ENCODE results near the gene CASP10.

Gene CASP10

DNA sequence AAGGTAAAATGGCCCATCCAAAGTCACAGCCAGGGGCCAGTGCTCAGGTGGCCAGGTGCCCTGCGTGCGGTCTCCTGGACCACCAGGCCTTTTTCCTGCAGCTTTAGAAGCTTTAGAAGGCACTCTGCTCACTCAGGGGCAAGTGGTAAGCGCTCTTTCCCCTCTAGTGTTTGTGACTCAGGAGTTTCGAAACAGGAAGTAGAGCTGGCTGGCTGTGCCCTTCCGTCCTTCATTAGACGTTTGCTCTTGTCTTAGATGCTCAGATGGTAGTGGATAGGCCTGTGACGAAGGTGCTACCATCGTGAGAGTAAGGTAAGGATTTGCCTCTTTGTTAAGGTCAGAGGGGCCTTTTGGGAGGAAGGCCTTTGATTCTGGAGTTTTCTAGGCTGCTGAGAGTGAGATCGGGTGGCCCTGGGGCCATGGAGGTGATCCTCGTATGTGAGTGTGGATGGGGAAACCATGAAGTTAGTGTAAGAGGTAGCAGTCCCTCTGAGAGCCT, 77.4 kb downstream of the CASP10 start, which contains the start of gene CASP8:
Gene CASP8, plus strand, starts transcription at position 235 of the 499 bp plus-strand sequence. CDS start 5,951 bp downstream, outside the sequence.
- peak; percentile 21 for DNase-seq (ENCODE audit: low read depth)

DNA sequence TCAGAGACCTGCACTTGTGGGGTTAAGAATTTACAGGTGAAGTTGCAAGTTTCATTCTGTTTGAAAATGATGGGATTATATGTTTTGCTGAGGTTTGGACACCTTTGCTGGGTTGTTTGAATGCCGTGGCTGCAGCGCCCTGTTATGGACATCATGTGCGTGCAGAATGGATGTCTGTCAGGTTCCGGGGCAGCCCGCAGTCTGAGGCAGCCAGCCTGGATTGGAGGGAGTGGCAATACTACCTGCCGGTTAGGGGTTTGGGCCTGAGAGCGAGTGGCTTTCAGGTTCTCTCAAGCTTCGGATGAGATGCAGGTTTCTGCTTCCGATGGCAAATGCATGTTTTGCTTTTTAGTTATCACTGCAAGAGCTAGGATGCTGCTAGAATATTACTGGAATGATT, 78.5 kb downstream of the CASP10 start:
- DNase-seq (ENCODE audit: low read depth): no peak

DNA sequence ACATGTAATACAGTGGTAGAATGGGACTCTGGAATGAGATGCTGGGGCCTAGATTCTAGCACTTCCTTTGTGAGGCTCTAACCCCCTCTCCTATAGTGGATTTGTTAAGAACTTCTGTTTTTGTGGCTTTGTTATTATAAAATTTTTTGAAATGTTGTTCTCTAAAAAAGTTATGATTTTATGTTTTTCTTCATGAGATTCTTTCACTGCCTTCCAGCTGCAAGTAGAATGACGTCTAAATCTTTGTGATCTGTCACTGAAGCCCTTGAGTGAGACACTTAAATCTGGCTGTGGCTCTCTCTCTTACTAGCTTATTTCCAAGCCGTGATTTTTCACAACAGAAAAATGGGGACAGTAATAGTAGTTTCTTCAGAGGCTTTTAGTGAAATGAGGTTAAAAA, 79.0 kb downstream of the CASP10 start:
- no peak for DNase-seq (ENCODE audit: low read depth)

DNA sequence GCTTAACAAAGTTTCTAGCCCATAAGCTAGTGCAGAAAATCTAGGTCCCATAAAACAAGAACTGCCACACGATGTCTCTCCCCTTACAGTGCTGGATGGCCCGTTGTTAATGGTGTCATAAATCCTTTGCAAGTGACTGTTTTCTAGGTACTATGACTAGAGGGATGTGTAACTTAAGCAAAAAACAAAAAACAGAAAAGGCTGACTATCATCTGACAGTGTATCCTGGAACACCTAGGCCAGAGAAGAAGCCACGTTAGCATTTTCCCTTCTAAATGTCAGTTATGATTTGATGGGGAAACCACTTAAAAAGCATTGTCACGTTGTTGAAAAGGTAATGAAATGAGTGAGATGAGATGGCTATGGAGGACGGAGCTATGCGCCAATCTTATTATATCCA, 79.8 kb downstream of the CASP10 start:
- no peak for DNase-seq (ENCODE audit: low read depth)

DNA sequence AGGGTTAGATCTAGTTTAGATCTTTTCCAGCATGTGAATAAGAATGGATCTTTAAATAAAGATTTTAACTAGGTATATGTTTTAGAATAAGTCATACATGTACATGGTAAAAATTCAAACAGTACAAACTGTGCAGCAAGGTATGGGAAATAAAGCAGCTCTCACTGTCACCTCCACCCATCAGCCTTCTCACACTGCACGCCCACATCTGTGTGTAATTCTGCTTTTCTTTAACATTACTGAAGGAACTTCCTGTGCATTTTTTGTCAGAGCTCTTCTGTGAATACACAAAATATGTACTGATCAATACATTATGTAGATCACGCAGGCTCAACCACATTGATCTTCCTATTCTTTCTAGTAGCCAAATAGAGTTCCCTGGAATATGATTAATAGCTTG, 80.8 kb downstream of the CASP10 start:
- no peak for DNase-seq (ENCODE audit: low read depth)

DNA sequence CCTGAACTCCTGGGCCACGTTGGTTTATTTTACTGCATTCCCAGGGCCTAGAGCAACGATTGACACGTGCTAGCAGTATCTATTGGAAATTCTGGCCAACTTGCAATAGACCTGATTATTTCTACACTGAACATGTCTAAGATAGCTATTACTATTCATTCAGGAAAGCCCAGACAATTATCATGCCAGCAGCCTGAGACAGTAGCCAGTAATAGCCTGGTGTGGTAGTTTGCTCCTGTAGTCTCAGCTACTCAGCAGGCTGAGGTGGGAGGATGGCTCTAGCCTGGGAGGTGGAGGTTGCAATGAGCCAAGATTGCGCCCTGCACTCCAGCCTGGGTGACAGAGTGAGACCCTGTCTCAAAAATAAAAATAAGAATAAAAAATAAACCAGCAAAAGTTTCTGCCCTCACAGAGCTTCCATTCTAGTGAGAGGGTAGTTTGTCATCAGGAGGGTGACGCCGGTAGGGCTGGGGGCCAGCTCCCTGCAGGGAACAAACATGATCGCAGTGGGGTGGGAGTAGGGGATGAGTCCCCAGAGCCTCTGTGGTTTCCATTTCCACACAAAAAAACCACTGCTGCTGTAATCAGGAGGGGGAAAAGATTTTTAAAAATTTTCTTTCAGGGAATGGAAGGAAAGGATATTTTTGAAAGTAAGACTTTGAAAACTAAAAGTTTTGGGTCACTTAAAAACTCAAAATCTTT, 81.7 kb downstream of the CASP10 start:
- DNase-seq (ENCODE audit: low read depth): no peak

DNA sequence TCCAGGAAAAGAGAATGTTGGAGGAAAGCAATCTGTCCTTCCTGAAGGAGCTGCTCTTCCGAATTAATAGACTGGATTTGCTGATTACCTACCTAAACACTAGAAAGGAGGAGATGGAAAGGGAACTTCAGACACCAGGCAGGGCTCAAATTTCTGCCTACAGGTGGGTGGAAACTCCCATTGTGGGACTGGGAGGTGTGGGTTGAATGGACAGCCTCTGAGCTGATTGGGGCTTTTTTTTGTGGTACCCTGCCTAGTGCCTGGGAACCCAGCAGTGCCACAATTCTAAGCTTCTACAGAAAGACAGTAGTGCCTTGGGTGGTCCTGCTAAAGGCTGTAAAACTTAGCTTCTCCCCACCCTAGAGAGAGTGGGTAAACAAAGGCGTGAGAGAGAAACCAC, 83.7 kb downstream of the CASP10 start:
- DNase-seq (ENCODE audit: low read depth): no peak

DNA sequence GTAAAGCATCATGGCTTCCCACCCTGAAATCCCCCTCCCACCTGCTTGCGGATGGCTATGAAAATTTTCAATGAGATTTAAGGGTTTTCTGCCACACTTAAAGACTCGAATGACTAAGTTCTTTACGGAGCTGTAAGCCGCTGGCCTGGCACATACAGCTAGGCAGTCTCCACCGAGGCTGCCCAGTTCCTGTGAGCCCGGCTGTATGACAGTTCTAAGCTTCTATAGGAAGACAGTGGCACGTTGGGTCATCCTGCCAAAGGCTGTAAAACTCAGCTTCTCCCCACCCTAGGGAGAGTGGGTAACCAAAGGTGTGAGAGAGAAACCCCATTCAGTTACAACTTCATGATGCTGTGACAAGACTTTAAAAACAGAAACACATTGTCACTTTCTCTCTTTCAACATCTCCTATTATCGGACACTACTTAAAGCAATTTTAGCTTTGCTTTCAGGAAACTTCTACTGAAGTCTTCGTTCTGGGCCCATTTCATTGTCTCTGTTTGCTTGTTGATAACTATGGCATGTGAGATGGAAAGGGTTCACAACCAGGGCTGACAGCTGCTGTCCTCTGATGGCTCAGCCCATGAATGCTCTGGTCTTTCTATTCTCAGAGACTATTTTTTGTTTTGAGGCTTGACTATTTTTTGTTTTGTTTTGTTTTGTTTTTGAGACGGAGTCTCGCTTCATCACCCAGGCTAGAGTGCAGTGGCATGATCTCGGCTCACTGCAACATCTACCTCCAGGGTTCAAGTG, 84.5 kb downstream of the CASP10 start:
- no peak for DNase-seq (ENCODE audit: low read depth)

DNA sequence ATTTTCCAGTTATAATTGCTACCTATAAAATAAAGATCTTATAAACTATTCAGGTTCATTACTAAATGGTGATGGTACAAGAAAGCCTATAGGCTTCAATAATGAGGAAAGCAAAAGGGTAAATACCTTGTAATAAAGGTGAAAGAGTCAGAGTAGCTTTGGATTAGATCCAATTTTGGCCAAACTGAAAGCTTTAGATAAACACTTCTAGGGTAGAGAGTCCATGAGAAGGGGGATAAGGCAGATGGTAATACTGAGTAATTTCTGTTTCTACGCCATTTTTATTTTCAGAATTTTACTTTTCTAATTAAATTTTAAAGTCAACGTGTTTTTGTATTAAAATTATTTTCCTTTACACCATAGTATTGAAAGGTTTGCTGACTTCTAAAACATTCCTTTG, 86.8 kb downstream of the CASP10 start:
- DNase-seq (ENCODE audit: low read depth): no peak

DNA sequence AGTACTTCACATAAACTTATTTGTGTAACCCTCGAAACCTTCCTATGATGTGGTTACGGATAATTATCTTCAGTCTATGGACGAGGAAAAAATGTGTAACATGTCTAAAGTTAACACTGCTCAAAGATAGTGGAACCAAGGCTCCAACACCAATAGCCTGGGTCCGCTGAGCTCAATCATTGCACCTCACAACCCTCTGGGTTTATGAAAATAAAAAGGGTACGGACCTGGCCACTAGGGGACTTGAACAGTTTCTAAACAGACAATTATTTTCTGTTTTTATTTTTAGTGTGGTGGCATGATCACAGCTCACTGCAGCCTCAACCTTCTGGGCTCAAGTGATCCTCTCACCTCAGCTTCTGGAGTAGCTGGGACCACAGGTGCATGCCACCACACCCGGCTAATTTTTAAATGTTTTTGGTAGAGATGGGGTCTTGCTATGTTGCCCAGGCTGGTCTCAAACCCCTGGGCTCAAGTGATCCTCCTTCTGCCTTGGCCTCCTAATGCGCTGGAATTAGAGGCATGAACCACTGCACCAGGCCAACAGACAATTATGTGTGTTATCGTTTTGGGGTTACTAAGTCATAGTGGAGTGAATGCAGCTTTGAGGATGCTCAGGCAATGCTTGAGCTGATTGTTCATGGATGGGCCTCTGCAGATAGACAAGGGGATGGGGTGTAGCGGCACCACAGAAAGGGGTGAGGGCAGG, 87.5 kb downstream of the CASP10 start:
- no peak for DNase-seq (ENCODE audit: low read depth)

DNA sequence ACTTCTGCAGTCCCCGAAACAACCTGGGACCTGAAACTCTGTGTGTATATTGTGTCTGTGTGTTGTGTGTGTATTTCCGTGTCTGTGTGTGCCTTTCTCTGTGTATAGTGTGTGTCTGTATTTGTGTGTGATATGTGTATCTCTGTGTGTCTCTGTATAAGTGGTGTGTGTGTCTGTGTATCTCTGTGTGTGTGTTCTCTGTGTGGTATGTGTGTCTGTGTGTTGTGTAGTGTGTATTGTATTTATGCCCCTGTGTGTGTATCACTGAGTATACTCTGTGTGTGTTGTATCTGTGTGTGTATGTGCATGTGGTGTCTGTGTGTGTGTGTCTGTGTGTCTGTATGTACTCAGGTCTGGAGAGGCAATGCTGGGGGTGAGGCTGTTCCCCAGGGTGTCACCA, 89.0 kb downstream of the CASP10 start:
- DNase-seq (ENCODE audit: low read depth): no peak

DNA sequence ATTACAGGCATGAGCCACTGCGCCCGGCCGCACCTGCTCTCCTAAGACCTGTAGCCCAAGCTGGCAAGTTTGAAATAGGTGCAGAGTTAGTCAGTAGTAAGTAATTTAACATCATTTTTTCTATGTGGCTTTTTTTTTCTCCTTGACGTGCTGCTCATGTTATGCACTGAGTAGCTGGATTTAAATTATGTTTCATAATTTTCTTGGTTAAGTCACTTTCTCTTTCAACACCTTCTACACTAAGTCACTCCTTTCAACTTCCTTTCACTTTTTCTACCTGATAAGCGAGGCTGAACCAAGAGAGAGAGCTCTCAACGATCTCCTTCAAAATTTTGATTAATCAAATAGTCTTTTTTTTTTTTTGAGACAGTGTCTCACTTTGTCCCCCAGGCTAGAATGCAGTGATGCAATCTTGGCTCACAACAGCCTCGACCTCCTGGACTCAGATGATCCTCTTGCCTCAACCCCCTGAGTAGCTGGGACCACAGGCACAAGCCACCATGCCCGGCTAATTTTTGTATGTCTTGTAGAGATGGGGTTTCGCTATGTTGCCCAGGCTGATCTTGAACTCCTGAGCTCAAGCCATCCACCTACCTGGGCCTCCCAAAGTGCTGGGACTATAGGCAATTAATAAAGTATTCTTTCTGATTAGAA, 90.5 kb downstream of the CASP10 start:
- no peak for DNase-seq (ENCODE audit: low read depth)

DNA sequence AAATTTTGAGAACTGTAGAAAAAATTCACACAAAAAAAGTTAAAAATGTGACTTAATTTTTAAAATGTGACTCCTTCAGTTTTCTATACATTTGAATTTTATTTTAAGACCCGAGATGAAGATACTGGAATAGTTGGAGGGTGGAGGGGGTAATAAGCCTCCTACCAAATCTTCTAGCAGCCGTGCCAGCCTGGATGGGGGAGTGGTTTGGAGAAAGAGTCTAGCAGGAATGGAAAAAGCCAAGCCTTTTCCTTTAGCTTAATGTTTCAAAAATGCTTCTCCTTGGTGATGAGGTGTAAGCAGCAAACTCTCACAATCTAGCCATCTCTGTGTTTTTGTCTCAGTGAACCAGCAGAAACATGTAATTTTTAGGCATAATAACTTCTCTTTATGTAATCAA, 92.1 kb downstream of the CASP10 start:
- no peak for DNase-seq (ENCODE audit: low read depth)

DNA sequence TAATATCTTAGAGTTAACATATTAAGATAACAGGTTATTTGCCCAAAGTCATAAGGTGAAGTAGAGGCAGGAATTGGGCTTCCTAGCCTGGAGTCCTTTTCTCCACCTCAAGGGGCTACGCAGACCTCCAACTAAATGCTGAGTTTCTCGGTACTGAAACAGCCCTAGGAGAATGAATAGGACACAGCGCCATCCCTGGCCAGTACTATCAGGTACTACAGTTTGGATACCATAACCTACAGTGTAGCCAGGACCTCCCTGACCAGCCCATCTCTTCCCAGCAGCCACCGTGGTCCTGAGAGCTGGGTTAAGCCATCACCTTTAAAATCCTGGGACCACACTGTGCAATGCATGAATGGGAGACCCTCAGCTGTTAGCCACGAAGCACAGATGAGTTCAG, 93.0 kb downstream of the CASP10 start:
- DNase-seq (ENCODE audit: low read depth): no peak

DNA sequence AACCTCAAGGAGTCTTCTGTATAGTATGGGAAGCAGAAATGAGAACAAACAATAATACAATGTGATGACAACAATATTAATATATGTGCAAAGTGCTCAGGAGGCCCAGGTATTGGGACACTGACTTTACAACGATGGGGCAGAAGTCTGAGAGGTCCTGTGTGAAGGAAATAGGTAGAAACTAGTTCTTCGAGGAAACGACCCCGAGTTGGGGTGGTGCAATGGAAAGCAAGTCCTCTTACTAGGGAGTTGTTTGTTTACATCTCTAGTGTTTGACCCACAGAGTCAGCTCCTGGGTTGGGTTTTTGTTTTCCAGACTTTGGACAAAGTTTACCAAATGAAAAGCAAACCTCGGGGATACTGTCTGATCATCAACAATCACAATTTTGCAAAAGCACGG, 93.6 kb downstream of the CASP10 start:
- DNase-seq (ENCODE audit: low read depth): no peak

All from fibroblast of the conjunctiva (primary cell).